ENCODE data around the gene RPL7A. TPM values are rescaled to one million over a fixed set of nuclear protein-coding genes. Genes with fewer than 3 reads are reported as not detected.
"Not testable (repeated sequence)": the region's sequence is repeated elsewhere in the genome, so short reads cannot be mapped to it uniquely, and the experiment has no call there.

RPL7A gene
- total RNA-seq, 1 experiment from 2014 or later: 3,575 TPM

GRCh38 chr9:133334888-133335287 is 13.1 kb upstream of the RPL7A start:
- DNase-seq; H3K4me1 ChIP-seq; H3K27me3 ChIP-seq; H3K9me3 ChIP-seq (replicated peaks); H3K27ac ChIP-seq: not testable (repeated sequence)
- Histone ChIP-seq H3K4me3 (peak overlapping the region; percentile 83), H3K36me3 (peaks cover 46% of the 10 kb centered on the region)

GRCh38 chr9:133335924-133336811 is 11.8 kb upstream of the RPL7A start, which contains the start of gene SURF6:
TSS of gene SURF6 (minus strand) at chr9:133336188. CDS start at chr9:133336132, 56 bp downstream.
- H3K4me3 ChIP-seq: peak within 1 kb of the TSS; percentile 83
- H3K27me3 ChIP-seq: no peaks in the 10 kb centered on the region
- DNase-seq: peak; percentile 93 to 94
- no peaks in the 10 kb centered on the region for H3K9me3 ChIP-seq (replicated peaks)
- no peaks in the 10 kb centered on the region for H3K4me1 ChIP-seq
- peaks cover 43% of the 10 kb centered on the region for H3K36me3 ChIP-seq
- peak within 1 kb of the TSS; percentile 37; the same call in 1 of the 2 replicates for H3K27ac ChIP-seq

- Histone ChIP-seq H3K27ac (no peak overlapping the region), H3K36me3 (peaks cover 37% of the 10 kb centered on the region), H3K4me3 (no peak overlapping the region), H3K27me3 (no peaks in the 10 kb centered on the region), H3K9me3 (replicated peaks) (no peaks in the 10 kb centered on the region), H3K4me1 (peaks cover 11% of the 10 kb centered on the region)
- DNase-seq: no peak
These were observed 8.4 kb upstream of the RPL7A start for GRCh38 chr9:133339641-133340040.

GRCh38 chr9:133340256-133340655 is 7.8 kb upstream of the RPL7A start:
- Histone ChIP-seq H3K27ac (no peak overlapping the region), H3K4me3 (no peak overlapping the region), H3K27me3 (no peaks in the 10 kb centered on the region), H3K36me3 (peaks cover 40% of the 10 kb centered on the region), H3K9me3 (replicated peaks) (no peaks in the 10 kb centered on the region), H3K4me1 (peaks cover 11% of the 10 kb centered on the region)
- DNase-seq: no peak

- H3K4me3 ChIP-seq: no peak overlapping the region
- no peak overlapping the region for H3K27ac ChIP-seq
- no peak for DNase-seq
- no peaks in the 10 kb centered on the region for H3K27me3 ChIP-seq
- no peaks in the 10 kb centered on the region for H3K9me3 ChIP-seq (replicated peaks)
- peaks cover 47% of the 10 kb centered on the region for H3K36me3 ChIP-seq
- peaks cover 11% of the 10 kb centered on the region for H3K4me1 ChIP-seq
These were observed 7.1 kb upstream of the RPL7A start for GRCh38 chr9:133340916-133341315.

GRCh38 chr9:133341369-133342068 is 6.5 kb upstream of the RPL7A start:
- peaks cover 13% of the 10 kb centered on the region for H3K4me1 ChIP-seq
- peaks cover 48% of the 10 kb centered on the region for H3K36me3 ChIP-seq
- no peak overlapping the region for H3K4me3 ChIP-seq
- no peak overlapping the region for H3K27ac ChIP-seq
- H3K9me3 ChIP-seq (replicated peaks): no peaks in the 10 kb centered on the region
- H3K27me3 ChIP-seq: no peaks in the 10 kb centered on the region
- DNase-seq: peak; percentile 45 to 46

- Histone ChIP-seq H3K9me3 (replicated peaks) (no peaks in the 10 kb centered on the region), H3K27ac (no peak overlapping the region), H3K36me3 (peaks cover 48% of the 10 kb centered on the region), H3K4me3 (no peak overlapping the region), H3K4me1 (peaks cover 14% of the 10 kb centered on the region), H3K27me3 (no peaks in the 10 kb centered on the region)
- DNase-seq: no peak
These were observed 6.0 kb upstream of the RPL7A start for GRCh38 chr9:133342069-133342406.

- Histone ChIP-seq H3K27me3 (no peaks in the 10 kb centered on the region), H3K4me3 (no peak overlapping the region), H3K36me3 (peaks cover 48% of the 10 kb centered on the region), H3K9me3 (replicated peaks) (no peaks in the 10 kb centered on the region), H3K4me1 (peaks cover 14% of the 10 kb centered on the region), H3K27ac (peak overlapping the region; percentile 21; the same call in 1 of the 2 replicates)
- DNase-seq: peak; percentile 58 to 66
These were observed 5.4 kb upstream of the RPL7A start for GRCh38 chr9:133342570-133342969.

GRCh38 chr9:133344071-133344470 is 3.9 kb upstream of the RPL7A start:
- Histone ChIP-seq H3K36me3 (peaks cover 57% of the 10 kb centered on the region), H3K27ac (no peak overlapping the region), H3K27me3 (no peaks in the 10 kb centered on the region), H3K9me3 (replicated peaks) (no peaks in the 10 kb centered on the region), H3K4me1 (peaks cover 14% of the 10 kb centered on the region), H3K4me3 (no peak overlapping the region)
- no peak for DNase-seq

- no peaks in the 10 kb centered on the region for H3K27me3 ChIP-seq
- H3K9me3 ChIP-seq (replicated peaks): no peaks in the 10 kb centered on the region
- H3K36me3 ChIP-seq: peaks cover 61% of the 10 kb centered on the region
- DNase-seq: no peak
- H3K4me1 ChIP-seq: peaks cover 20% of the 10 kb centered on the region
- no peak overlapping the region for H3K27ac ChIP-seq
- no peak overlapping the region for H3K4me3 ChIP-seq
These were observed 3.0 kb upstream of the RPL7A start for GRCh38 chr9:133344979-133345378.

- no peak overlapping the region for H3K27ac ChIP-seq
- no peaks in the 10 kb centered on the region for H3K9me3 ChIP-seq (replicated peaks)
- no peak for DNase-seq
- H3K27me3 ChIP-seq: no peaks in the 10 kb centered on the region
- no peak overlapping the region for H3K4me3 ChIP-seq
- H3K36me3 ChIP-seq: peaks cover 63% of the 10 kb centered on the region
- peaks cover 20% of the 10 kb centered on the region for H3K4me1 ChIP-seq
These were observed 2.4 kb upstream of the RPL7A start for GRCh38 chr9:133345596-133345995.

- peaks cover 20% of the 10 kb centered on the region for H3K4me1 ChIP-seq
- H3K27me3 ChIP-seq: no peaks in the 10 kb centered on the region
- no peak for DNase-seq
- H3K4me3 ChIP-seq: peak overlapping the region; percentile 100
- H3K27ac ChIP-seq: no peak overlapping the region
- H3K36me3 ChIP-seq: peaks cover 65% of the 10 kb centered on the region
- no peaks in the 10 kb centered on the region for H3K9me3 ChIP-seq (replicated peaks)
These were observed 1.8 kb upstream of the RPL7A start for GRCh38 chr9:133346021-133346785.

GRCh38 chr9:133347515-133347984 is 468 bp upstream of the RPL7A start:
- peak overlapping the region; percentile 100 for H3K4me3 ChIP-seq
- H3K27ac ChIP-seq: peak overlapping the region; percentile 97
- H3K4me1 ChIP-seq: peaks cover 13% of the 10 kb centered on the region
- DNase-seq: peak; percentile 54 to 64
- no peaks in the 10 kb centered on the region for H3K27me3 ChIP-seq
- H3K9me3 ChIP-seq (replicated peaks): no peaks in the 10 kb centered on the region
- peaks cover 71% of the 10 kb centered on the region for H3K36me3 ChIP-seq

GRCh38 chr9:133348718-133349573 is 928 bp downstream of the RPL7A start:
- H3K4me3 ChIP-seq: peak overlapping the region; percentile 100
- H3K27ac ChIP-seq: peak overlapping the region; percentile 97
- H3K27me3 ChIP-seq: no peaks in the 10 kb centered on the region
- H3K4me1 ChIP-seq: peaks cover 9% of the 10 kb centered on the region; the same call in 1 of the 2 replicates
- no peak for DNase-seq
- no peaks in the 10 kb centered on the region for H3K9me3 ChIP-seq (replicated peaks)
- peaks cover 70% of the 10 kb centered on the region for H3K36me3 ChIP-seq

All from SJCRH30 (cell line).